Measurements from ENCODE around the gene SP2.

The SP2 gene

GRCh38 chr17:47895856-47896671 is at the start of gene SP2:
Gene SP2, plus strand, starts transcription at chr17:47896236. Its CDS starts 51 bp downstream, at chr17:47896287.
- DNase-seq (ENCODE audit: low read depth), result peak; percentile 100

- DNase-seq (ENCODE audit: low read depth), result no peak
Observed at GRCh38 chr17:47846716-47847340, 49.2 kb upstream of the SP2 start.

DNA sequence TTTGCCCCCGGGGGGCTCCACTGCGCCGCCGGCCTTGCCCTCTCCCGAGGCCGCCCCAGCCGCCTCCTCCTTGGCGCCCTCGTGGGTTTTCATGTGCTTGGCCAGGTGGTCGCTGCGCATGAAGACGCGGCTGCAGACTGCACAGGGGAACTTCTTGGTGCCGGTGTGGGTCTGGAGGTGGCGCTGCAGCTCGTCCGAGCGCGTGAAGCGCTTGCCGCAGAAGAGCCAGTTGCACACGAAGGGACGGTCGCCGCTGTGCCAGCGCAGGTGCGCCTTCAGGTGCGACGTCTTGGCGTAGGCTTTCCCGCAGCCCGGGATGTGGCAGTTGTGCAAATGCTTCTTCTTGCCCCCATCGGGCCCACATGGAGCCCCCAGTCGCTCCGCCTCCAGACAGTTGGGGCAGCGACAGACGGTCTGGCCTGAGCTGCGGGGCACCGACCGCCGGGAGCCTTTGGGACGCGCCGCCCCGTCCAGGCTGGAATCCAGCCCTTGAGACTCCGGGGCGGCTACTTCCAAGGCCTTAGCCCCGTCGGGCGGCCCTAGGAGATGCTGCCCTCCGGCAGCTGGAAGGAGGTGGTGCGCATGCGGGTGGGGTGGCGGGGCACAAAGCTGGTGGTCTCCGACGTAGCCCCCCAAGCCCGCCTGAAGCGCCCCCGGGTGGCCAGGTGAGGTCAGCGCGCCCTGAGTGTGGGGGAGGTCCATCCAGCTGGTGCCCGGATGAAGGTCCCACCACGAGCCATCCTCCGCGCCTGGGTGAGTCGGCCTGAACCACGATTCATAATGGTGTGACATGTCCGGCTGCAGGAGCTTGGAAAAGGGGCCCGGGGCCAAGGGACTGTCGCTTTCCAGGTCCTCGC is 48.5 kb upstream of the SP2 start:
- peak; percentile 28 for DNase-seq (ENCODE audit: low read depth)

DNA sequence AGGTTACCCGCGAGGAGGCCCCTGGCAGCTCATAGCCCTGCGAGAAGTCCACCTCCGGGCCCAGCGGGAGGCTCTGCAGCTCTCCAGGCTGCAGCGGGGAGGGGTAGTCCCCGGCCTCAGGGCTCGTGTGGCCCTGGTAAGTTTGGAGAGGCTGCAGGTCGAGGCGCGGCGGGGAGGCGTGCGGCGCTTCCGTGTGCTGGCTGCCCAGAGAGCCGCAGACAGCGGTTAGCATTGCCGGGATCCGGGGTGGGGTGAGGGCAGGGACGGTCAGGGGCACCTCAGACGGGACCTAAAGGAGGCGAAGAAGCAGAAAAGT is 47.9 kb upstream of the SP2 start:
- no peak for DNase-seq (ENCODE audit: low read depth)

- no peak for DNase-seq (ENCODE audit: low read depth)
Observed at GRCh38 chr17:47850373-47850691, 45.7 kb upstream of the SP2 start.

GRCh38 chr17:47850692-47851573 is 45.1 kb upstream of the SP2 start, which contains the start of gene SP6:
Gene SP6, minus strand, starts transcription at chr17:47851163. Its CDS starts 2,734 bp downstream, at chr17:47848429.
- peak; percentile 90 for DNase-seq (ENCODE audit: low read depth)

DNA sequence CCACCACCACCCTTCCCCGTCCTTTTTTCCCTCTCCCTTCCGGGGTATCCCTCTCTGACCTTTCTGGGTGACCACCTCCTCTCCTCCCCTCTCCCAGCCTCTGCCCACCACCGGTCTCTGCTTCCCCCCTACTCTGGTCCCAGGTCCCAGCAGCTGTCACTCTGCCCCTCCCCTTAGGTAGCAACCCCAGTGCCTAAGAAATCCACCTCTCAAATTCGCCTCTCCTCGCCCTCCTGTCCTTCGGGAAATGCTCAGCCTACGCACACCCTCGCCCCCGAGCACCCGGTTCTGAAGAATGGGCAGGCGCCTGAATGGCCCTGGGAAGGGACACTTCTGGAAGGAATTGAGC is 44.3 kb upstream of the SP2 start:
- no peak for DNase-seq (ENCODE audit: low read depth)

DNA sequence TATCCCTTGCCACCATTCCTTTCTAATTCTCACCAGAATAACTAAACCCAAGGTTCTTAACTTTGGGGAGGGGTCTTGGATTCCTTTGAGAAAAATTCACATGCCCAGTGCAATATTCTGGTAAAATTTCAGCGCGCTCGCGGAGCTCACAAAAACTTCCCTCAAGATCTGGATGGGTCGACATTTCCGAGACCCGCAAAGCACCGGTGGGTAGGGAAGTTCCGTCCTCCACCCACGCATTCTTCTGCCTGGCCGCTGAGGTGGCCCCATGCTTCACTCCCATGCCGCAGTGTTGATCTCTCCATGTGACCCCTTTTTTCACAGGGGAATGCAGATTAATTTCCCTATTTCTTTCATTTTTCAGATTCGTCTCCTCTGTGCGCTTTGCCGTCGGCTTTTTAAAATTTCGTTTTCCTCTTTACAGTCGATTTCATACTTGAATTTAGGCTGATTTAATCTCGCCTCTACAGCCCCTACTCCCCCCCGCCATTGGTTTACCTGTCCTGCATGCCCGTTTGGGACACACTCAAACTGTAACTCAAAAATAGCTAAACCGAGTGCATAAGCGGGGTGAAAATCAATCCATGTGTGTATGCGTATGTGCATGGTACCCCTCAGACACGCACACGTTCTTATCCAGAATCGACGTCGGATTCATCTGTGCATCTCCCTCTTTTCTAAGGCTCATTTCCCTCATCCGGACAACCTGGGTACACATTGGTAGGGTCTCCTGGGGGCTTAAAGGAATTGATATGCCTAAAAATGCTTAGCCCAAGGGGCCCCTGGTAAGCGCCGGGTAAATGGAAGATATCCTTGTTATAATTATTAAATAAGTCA is 43.7 kb upstream of the SP2 start:
- DNase-seq (ENCODE audit: low read depth), result no peak

DNA sequence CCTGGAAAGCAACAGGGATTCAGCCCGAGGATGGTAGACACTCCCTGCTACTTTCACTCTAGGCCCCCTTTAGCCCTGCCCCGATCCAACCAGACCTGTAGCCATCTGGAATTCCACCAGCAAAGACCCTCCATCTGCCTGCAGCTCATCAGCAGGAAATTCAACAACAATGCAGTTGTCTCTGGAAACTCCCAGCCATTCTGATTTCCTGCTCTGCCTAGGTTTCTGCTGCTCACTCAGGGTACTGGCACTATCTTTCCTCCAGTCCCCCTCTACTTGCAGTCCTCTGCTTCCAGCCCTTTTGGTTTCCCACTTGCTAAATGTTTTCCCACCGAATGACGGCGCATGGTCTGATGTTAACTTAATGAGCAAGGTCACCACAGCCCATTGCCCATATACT is 42.4 kb upstream of the SP2 start:
- no peak for DNase-seq (ENCODE audit: low read depth)

- no peak for DNase-seq (ENCODE audit: low read depth)
Observed at GRCh38 chr17:47855737-47856136, 40.3 kb upstream of the SP2 start.

- no peak for DNase-seq (ENCODE audit: low read depth)
Observed at GRCh38 chr17:47856830-47857229, 39.2 kb upstream of the SP2 start.

DNA sequence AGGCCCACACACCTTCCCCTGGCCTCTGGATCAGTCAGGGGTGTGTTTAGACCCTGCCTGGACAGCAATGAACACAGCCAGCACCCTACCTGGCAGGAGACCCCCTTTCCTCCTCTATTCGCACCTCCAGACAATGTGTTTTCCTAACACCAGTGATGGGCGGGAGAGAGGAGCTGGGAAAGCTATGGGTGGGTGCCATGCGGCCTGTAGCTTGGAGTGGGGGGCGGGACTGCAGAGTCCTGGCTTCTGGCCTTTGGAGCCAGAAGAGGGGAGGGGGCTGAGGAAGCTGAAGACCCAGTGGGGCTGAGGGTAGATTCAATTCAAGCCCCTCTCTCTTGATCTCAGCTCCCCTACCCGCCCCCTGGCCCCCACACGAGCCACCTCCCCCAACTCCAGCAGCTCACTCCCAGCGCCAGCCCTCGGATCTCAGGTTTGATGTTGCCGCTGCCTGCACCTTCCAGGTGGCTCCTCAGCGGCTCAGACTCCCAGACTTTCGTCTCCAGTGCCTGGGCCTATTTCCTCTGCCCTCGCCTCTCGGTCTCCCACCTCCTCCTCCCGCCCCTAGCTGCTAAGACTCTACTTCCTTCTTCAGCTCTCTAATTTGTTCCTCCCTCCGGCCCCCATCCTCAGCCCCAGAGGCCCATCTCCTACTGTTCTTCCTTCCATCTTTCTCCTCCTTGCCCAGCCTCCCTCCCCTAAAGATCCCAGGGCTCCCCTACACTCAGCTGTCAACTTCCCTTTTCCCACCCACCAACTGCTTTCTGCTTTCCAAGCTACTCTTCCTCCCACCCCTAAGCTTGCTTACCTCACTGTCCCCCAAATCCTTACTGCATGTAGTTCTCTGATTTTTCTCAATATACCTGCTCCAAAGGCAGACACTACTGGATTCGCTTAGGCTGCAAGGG is 38.2 kb upstream of the SP2 start:
- no peak for DNase-seq (ENCODE audit: low read depth)

DNA sequence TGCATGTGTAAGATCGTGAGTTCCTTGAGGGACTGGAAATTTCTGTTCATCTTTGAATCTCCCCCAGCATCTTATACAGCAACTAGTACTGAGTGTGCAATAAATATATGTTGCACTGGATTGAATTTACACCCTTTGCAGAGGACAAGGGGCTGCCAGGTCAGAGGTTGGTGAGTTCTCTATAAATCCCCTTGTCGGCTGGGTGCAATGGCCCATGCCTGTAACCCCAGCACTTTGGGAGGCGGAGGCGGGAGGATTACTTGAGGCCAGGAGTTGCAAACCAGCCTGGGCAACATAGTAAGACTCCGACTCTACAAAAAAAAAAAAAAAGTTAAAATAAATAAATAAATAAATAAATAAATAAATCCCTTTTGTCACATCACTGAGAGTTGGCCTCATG is 35.6 kb upstream of the SP2 start:
- no peak for DNase-seq (ENCODE audit: low read depth)

- DNase-seq (ENCODE audit: low read depth), result peak; percentile 93
Observed at GRCh38 chr17:47862621-47863440, 33.2 kb upstream of the SP2 start.

- DNase-seq (ENCODE audit: low read depth), result peak; percentile 69
Observed at GRCh38 chr17:47864791-47865216, 31.2 kb upstream of the SP2 start.

GRCh38 chr17:47866941-47867340 is 29.1 kb upstream of the SP2 start:
- DNase-seq (ENCODE audit: low read depth), result no peak

GRCh38 chr17:47867813-47868533 is 28.1 kb upstream of the SP2 start:
- DNase-seq (ENCODE audit: low read depth), result no peak

GRCh38 chr17:47869114-47869513 is 26.9 kb upstream of the SP2 start:
- no peak for DNase-seq (ENCODE audit: low read depth)

Data from ELR (cell line).